ENCODE data around the gene SNX4.

- no peak for TF ChIP-seq RCOR1 (IDR thresholded peaks at IDR 0.05; ENCODE audit: low read depth, low read length)
- TF ChIP-seq REST (IDR thresholded peaks at IDR 0.05): no peak
- no peak for TF ChIP-seq FOXS1 (CRISPR knock-in tag; IDR thresholded peaks at IDR 0.05)
- TF ChIP-seq CTCF (IDR thresholded peaks at IDR 0.05): no peak
- no peak for TF ChIP-seq MAX (IDR thresholded peaks at IDR 0.05)
- TF ChIP-seq JUN (IDR thresholded peaks at IDR 0.05): no peak
- no peak for TF ChIP-seq HMGXB4 (CRISPR knock-in tag; IDR thresholded peaks at IDR 0.05; ENCODE audit: borderline replicate concordance)
- TF ChIP-seq NPAS2 (CRISPR knock-in tag; IDR thresholded peaks at IDR 0.05; ENCODE audit: borderline replicate concordance): no peak
- no peak for TF ChIP-seq MAZ (IDR thresholded peaks at IDR 0.05; ENCODE audit: borderline replicate concordance, low read depth, low read length)
- TF ChIP-seq POLR2A (IDR thresholded peaks at IDR 0.05; ENCODE audit: low read length): no peak
- TF ChIP-seq ZC3H11A (IDR thresholded peaks at IDR 0.05): no peak
Measured at GRCh38 chr3:125416235-125416634, 103.8 kb downstream of the SNX4 start.

All from A549 (cell line).